ENCODE data around the gene TEX55.

- TF ChIP-seq CTCF (IDR thresholded peaks at IDR 0.05) (no peak), POLR2A (IDR thresholded peaks at IDR 0.05) (no peak)
Observed at GRCh38 chr3:119187266-119187665, 41.3 kb downstream of the TEX55 start.

Data from lower leg skin (tissue), 3 donors.